Naive thymus-derived CD4-positive, alpha-beta T cell (primary cell): Measurements from ENCODE around the gene NOS2. TPM values are rescaled to one million over a fixed set of nuclear protein-coding genes. Genes with fewer than 3 reads are reported as not detected.
"Not testable (repeated sequence)": the region's sequence is repeated elsewhere in the genome, so short reads cannot be mapped to it uniquely, and the experiment has no call there.

ENCODE experiments used
- ATAC-seq: fragments of 150-1000 bp; cut with Tn5 transposase; 2 replicates; pipeline ENCODE4 v1.10.0; 2021; ENCODE audit warnings: mild to moderate bottlenecking, moderate library complexity
- CTCF ChIA-PET: fragments of 350-600 bp; sonication (Branson Sonifier 250); formaldehyde crosslinking; loops from one replicate; lab custom pipeline; 2021; ENCODE audit warnings: antibody characterized with exemption; lab: Charles Lee
- POLR2A ChIA-PET: fragments of 350-600 bp; sonication (Branson Sonifier 250); formaldehyde crosslinking; loops from one replicate; lab custom pipeline; 2021; ENCODE audit warnings: antibody characterized with exemption, inconsistent platforms; lab: Charles Lee
- DNase-seq, 9 donors: peaks; one replicate each; pipeline versions ENCODE4 v3.0.0 to v3.0.0-alpha.2; 2020 to 2022; ENCODE audit warnings: mixed read lengths in 1 of 9
- H3K27ac ChIP-seq: one replicate; pipeline ENCODE4 v1.7.0; 2013; ENCODE audit warnings: mild to moderate bottlenecking, low read depth, low read length, moderate library complexity
- H3K27me3 ChIP-seq, 2 donors: one replicate each; pipeline ENCODE4 v1.7.0; 2013; ENCODE audit warnings: low read length in 2 of 2, mild to moderate bottlenecking in 2 of 2, moderate library complexity in 2 of 2; ENCODE audit not compliant: control insufficient read depth in 2 of 2, insufficient read depth in 2 of 2
- H3K36me3 ChIP-seq, 3 experiments: 1 replicate in 2 of 3; 2 replicates in 1 of 3; pipeline ENCODE4 v1.7.0; 2013; ENCODE audit warnings: low read length in 3 of 3, mild to moderate bottlenecking in 3 of 3, moderate library complexity in 1 of 3; ENCODE audit not compliant: insufficient read depth in 3 of 3, control insufficient read depth in 2 of 3
- H3K4me1 ChIP-seq, 2 donors: one replicate each; pipeline ENCODE4 v1.7.0; 2013; ENCODE audit warnings: low read length in 2 of 2, mild to moderate bottlenecking in 2 of 2, moderate library complexity in 1 of 2; ENCODE audit not compliant: control insufficient read depth in 2 of 2, insufficient read depth in 2 of 2
- H3K4me3 ChIP-seq: 2 replicates; pipeline ENCODE4 v1.7.0; 2013; ENCODE audit warnings: mild to moderate bottlenecking, low read length
- H3K9me3 ChIP-seq, 3 experiments: 1 replicate in 2 of 3; 2 replicates in 1 of 3; pipeline ENCODE4 v1.7.0; 2013; ENCODE audit warnings: low read length in 3 of 3; ENCODE audit not compliant: control insufficient read depth in 2 of 3
- H3K27ac Mint-ChIP-seq, 9 donors: one replicate each; pipeline ENCODE4 v1.8.0; 2020 to 2022; ENCODE audit warnings: mixed read lengths in 9 of 9, mild to moderate bottlenecking in 8 of 9, moderate library complexity in 5 of 9, inconsistent platforms in 2 of 9
- H3K27me3 Mint-ChIP-seq, 5 donors: one replicate each; pipeline ENCODE4 v1.8.0; 2021 to 2022; ENCODE audit warnings: mixed read lengths in 5 of 5, mild to moderate bottlenecking in 1 of 5
- H3K36me3 Mint-ChIP-seq, 5 donors: one replicate each; pipeline ENCODE4 v1.8.0; 2020 to 2022; ENCODE audit warnings: mixed read lengths in 5 of 5, mild to moderate bottlenecking in 3 of 5, inconsistent platforms in 1 of 5
- H3K4me1 Mint-ChIP-seq, 7 donors: one replicate each; pipeline ENCODE4 v1.8.0; 2020 to 2022; ENCODE audit warnings: mixed read lengths in 7 of 7, mild to moderate bottlenecking in 3 of 7, inconsistent platforms in 1 of 7
- H3K4me3 Mint-ChIP-seq, 10 donors: one replicate each; pipeline ENCODE4 v1.8.0; 2020 to 2022; ENCODE audit warnings: mild to moderate bottlenecking in 10 of 10, mixed read lengths in 10 of 10, moderate library complexity in 6 of 10, inconsistent platforms in 2 of 10
- H3K9me3 Mint-ChIP-seq, 11 donors: one replicate each; pipeline ENCODE4 v1.8.0; 2020 to 2022; ENCODE audit warnings: mixed read lengths in 11 of 11, mild to moderate bottlenecking in 4 of 11, inconsistent platforms in 1 of 11, moderate library complexity in 1 of 11
- intact Hi-C, 2 donors: fragments of 100-400 bp; cut with micrococcal nuclease; formaldehyde crosslinking; loops; one replicate each; pipeline ENCODE4 v1.15.1; 2023
- polyA plus RNA-seq, 2 donors: library from polyadenylated mRNA; unstranded; fragments of 300-500 nt; fragmentation: Illumina TruSeq; gene quantifications; one replicate each; pipeline ENCODE4 v1.2.3, GENCODE V29; 2021
- total RNA-seq, 6 experiments: library from RNA in 5 of 6; stranded (reverse) in 5 of 6; gene quantifications; 1 replicate in 5 of 6; 2 replicates in 1 of 6; pipeline ENCODE4 v1.2.3 and lab custom pipeline; 2021 to 2026

The NOS2 gene
- total and polyA plus RNA-seq, 7 experiments from 2014 or later = 0.11 to 0.30 (median 0.16) TPM; not detected in 4

DNA sequence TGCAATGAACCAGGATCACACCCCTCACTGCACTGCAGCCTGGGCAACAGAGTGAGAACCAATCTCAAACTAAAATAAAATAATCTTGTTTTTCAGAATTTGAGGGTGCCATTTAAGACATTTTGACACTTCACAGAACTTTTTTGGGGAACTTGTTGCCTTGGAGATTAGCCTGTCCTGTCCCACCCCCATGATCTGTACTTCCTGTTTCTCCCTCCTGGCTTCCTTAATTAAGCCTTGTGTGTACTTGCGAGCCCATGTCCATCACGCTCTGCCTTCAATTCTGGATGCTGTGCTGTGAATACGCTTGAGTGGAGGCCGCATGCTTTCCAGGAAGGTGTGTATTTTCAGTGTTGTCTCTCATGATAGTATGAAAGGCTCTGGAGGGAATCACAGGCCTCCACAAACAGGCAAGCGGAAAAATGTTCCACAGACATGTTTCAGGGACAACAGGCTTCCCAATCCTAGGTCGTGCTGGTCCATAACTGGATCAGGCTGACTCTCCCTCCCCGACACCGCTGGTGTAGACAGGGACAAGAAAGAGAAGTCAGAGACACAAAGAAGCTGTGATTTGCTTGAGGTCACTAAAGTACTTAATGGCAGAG is 56.9 kb downstream of the NOS2 start:
- Histone ChIP-seq H3K27ac (no peak overlapping the region), H3K27me3 (no peaks in the 10 kb centered on the region), H3K4me3 (no peak overlapping the region), H3K9me3 (no peaks in the 10 kb centered on the region), H3K4me1 (no peaks in the 10 kb centered on the region), H3K36me3 (no peaks in the 10 kb centered on the region)
- H3K27me3 Mint-ChIP-seq = peaks cover 0 to under 1% (median 0%) of the 10 kb centered on the region in 5 donors
- H3K4me3 Mint-ChIP-seq = no peak overlapping the region
- no peak for DNase-seq
- H3K4me1 Mint-ChIP-seq = peaks cover 0 to 2% (median 0%) of the 10 kb centered on the region in 7 donors
- H3K27ac Mint-ChIP-seq = no peak overlapping the region
- intact Hi-C loops = no loop called here
- ChIA-PET POLR2A (no interaction called here), CTCF (no interaction called here)
- H3K36me3 Mint-ChIP-seq = no peaks in the 10 kb centered on the region
- peak; percentile 61 for ATAC-seq
- H3K9me3 Mint-ChIP-seq = peaks cover 0 to 2% (median 0%) of the 10 kb centered on the region in 11 donors

DNA sequence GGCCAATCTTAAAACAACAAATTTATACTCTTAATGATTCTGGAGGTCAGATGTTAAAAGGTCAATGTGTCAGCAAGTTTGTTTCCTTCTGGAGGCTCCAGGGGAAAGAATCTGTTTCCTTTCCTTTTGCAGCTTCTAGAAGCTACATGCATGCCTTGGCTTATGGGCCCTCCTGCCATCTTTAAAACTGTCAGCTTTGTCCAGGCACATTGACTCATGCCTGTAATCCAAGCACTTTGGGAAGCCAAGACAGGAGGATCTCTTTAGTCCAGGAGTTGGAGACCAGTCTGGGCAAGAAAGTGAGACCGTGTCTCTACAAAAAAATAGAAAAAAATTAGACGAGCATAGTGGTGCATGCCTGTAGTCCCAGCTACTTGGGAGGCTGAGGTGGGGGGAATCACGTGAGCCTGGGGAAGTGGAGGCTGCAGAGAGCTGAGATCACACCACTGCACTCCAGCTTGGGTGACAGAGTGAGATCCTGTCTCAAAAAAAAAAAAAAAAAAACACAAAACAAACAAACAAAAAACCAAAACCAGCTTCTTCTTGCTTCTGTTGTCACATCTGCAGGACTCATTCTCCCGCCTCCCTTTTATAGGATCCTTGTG is 58.3 kb downstream of the NOS2 start:
- POLR2A ChIA-PET = no interaction called here
- Mint-ChIP-seq H3K27me3 (peaks cover 0 to 7% (median 4%) of the 10 kb centered on the region in 5 donors), H3K27ac (no peak overlapping the region), H3K9me3 (peaks cover 0 to 2% (median 0%) of the 10 kb centered on the region in 11 donors), H3K4me1 (peaks cover 0 to 2% (median 0%) of the 10 kb centered on the region in 7 donors), H3K4me3 (no peak overlapping the region), H3K36me3 (no peaks in the 10 kb centered on the region)
- H3K36me3 ChIP-seq = no peaks in the 10 kb centered on the region
- H3K27me3 ChIP-seq = no peaks in the 10 kb centered on the region
- ATAC-seq (no peak), DNase-seq (no peak)
- no peak overlapping the region for H3K4me3 ChIP-seq
- no peaks in the 10 kb centered on the region for H3K9me3 ChIP-seq
- no peaks in the 10 kb centered on the region for H3K4me1 ChIP-seq
- CTCF ChIA-PET = no interaction called here
- no peak overlapping the region for H3K27ac ChIP-seq
- intact Hi-C loops = no loop called here

DNA sequence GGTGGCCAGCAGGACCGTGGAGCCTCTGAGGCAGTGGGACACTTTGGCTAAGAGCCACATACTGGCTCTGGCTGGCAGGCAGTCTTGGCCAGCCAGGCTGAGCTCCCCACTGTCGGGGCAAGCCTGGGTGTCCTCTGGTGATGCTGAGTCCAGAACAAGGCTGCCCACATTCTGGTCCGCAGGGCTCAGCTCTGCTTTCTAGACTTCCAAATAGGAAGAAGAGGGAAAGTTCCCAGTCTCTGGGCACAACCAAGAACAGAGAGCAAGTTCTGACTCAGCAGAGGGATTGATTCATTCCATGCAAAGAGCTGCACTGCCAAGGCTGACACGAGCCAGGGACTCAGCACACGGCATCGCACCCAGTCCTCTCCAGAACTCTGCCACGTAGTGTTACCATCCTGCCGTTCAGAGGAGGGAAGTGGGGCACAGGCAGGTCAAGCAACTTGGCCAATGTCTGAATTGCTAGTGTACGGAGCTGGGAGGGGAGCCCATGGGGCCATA is 58.9 kb downstream of the NOS2 start:
- Histone ChIP-seq H3K4me3 (no peak overlapping the region), H3K27ac (no peak overlapping the region), H3K4me1 (no peaks in the 10 kb centered on the region), H3K9me3 (no peaks in the 10 kb centered on the region), H3K27me3 (no peaks in the 10 kb centered on the region), H3K36me3 (no peaks in the 10 kb centered on the region)
- H3K4me1 Mint-ChIP-seq = peaks cover 0 to 2% (median 0%) of the 10 kb centered on the region in 7 donors
- H3K4me3 Mint-ChIP-seq = no peak overlapping the region
- peaks cover 0 to 7% (median 4%) of the 10 kb centered on the region in 5 donors for H3K27me3 Mint-ChIP-seq
- CTCF ChIA-PET = no interaction called here
- intact Hi-C loops = no loop called here
- POLR2A ChIA-PET = no interaction called here
- H3K9me3 Mint-ChIP-seq = peaks cover 0 to 2% (median 0%) of the 10 kb centered on the region in 11 donors
- ATAC-seq = no peak
- no peak overlapping the region for H3K27ac Mint-ChIP-seq
- no peaks in the 10 kb centered on the region for H3K36me3 Mint-ChIP-seq
- DNase-seq = no peak

DNA sequence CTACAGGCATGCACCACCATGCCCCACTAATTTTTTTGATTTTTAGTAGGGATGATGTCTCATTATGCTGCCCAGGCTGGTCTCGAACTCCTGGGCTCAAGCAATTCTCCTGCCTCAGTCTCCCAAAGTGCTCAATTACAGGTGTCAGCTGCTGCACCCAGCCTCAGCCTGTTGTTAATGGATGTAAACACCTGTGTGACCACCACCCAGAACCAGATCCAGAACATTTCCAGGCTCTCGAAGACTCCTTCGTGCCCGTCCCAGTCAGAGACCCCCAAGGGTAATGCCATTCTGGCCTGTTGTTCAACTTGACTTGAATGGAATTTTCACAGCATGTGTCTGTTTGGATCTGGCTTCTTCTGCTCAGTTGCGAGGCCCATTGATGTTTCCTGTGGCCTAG is 59.8 kb downstream of the NOS2 start:
- H3K4me3 Mint-ChIP-seq, ATAC-seq, H3K36me3 ChIP-seq, CTCF ChIA-PET, H3K36me3 Mint-ChIP-seq, intact Hi-C loops, H3K4me3 ChIP-seq, H3K4me1 ChIP-seq, H3K9me3 Mint-ChIP-seq, H3K27ac ChIP-seq, H3K4me1 Mint-ChIP-seq, POLR2A ChIA-PET, H3K27me3 ChIP-seq, H3K9me3 ChIP-seq, H3K27me3 Mint-ChIP-seq, DNase-seq, H3K27ac Mint-ChIP-seq: not testable (repeated sequence)

DNA sequence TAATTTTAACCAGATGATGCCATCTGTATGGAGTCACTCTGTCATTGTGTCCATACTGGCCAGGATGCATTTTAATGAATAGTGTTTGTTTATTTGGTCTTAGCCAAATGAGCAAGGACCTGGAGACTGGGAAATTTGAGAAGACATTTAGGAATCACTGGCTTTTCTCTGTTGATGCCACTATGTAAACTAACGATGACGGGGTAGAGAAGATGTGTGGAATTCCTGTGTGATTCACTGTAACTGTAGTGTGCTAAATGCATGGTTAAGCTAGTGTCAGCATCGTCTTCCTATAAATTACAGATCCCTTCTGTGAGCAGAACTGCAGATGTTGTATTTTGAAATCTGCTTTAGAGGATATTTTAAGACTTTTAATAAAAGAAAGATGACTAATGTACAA is 66.6 kb downstream of the NOS2 start:
- no peaks in the 10 kb centered on the region for H3K9me3 ChIP-seq
- no peak overlapping the region for H3K27ac ChIP-seq
- DNase-seq = no peak
- no peaks in the 10 kb centered on the region for H3K36me3 Mint-ChIP-seq
- ChIA-PET CTCF (no interaction called here), POLR2A (no interaction called here)
- no peaks in the 10 kb centered on the region for H3K9me3 Mint-ChIP-seq
- no peaks in the 10 kb centered on the region for H3K4me1 ChIP-seq
- no peak overlapping the region for H3K4me3 Mint-ChIP-seq
- no peaks in the 10 kb centered on the region for H3K27me3 ChIP-seq
- H3K4me1 Mint-ChIP-seq = no peaks in the 10 kb centered on the region
- intact Hi-C loops = no loop called here
- no peak overlapping the region for H3K27ac Mint-ChIP-seq
- no peak overlapping the region for H3K4me3 ChIP-seq
- ATAC-seq = no peak
- H3K27me3 Mint-ChIP-seq = peaks cover 15 to 36% (median 30%) of the 10 kb centered on the region in 5 donors
- no peaks in the 10 kb centered on the region for H3K36me3 ChIP-seq

DNA sequence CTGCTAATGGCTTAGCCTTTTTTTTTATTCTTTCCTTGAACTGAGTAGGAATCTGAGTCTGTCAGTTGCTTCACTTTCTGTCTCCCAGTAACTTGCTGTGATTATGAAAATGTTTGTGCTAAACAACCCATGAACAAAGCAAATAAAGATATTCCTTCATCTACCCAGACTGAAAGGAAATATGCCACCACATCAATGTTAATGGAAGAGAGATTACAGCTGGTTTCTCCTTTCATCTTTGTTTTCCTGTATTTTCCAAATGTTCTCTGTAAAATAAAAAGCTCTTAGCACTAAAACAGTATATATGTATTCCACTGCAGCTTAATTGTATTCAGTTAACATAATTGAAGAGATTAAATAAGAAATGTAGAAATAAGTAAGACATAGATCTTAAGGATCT is 67.6 kb downstream of the NOS2 start:
- H3K27me3 ChIP-seq, H3K27ac ChIP-seq, DNase-seq, POLR2A ChIA-PET, H3K4me1 ChIP-seq, H3K4me3 ChIP-seq, H3K4me1 Mint-ChIP-seq, ATAC-seq, H3K27ac Mint-ChIP-seq, H3K36me3 Mint-ChIP-seq, CTCF ChIA-PET, H3K4me3 Mint-ChIP-seq, H3K36me3 ChIP-seq, H3K9me3 ChIP-seq, H3K9me3 Mint-ChIP-seq, intact Hi-C loops: not testable (repeated sequence)
- peaks cover 15 to 32% (median 31%) of the 10 kb centered on the region in 5 donors for H3K27me3 Mint-ChIP-seq

DNA sequence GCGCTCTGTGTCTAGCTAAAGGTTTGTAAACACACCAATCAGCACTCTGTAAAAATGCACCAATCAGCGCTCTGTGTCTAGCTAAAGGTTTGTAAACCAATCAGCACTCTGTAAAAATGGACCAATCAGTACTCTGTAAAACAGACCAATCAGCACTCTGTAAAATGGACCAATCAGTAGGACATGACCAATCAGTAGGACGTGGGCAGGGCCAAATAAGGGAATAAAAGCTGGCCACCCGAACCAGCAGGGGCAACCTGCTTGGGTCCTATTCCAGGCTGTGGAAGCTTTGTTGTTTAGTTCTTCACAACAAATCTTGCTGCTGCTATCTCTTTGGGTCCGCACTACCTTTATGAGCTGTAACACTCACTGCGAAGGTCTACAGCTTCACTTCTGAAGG is 74.3 kb downstream of the NOS2 start:
- H3K27me3 Mint-ChIP-seq = peaks cover 5 to 25% (median 13%) of the 10 kb centered on the region in 5 donors
- H3K4me3 ChIP-seq, H3K27ac ChIP-seq, H3K36me3 Mint-ChIP-seq, H3K9me3 ChIP-seq, DNase-seq, CTCF ChIA-PET, ATAC-seq, H3K4me3 Mint-ChIP-seq, H3K4me1 Mint-ChIP-seq, intact Hi-C loops, H3K36me3 ChIP-seq, H3K27ac Mint-ChIP-seq, H3K4me1 ChIP-seq, H3K9me3 Mint-ChIP-seq, H3K27me3 ChIP-seq: not testable (repeated sequence)
- POLR2A ChIA-PET = interaction anchor here (0.7 kb wide), 1 partner anchor 374 kb away, joined by 3 read pairs; no protein-coding TSS in a partner anchor
